ENCODE data around the gene PDE8A.
"Not testable (repeated sequence)": the region's sequence is repeated elsewhere in the genome, so short reads cannot be mapped to it uniquely, and the experiment has no call there.

PDE8A gene

GRCh38 chr15:84990507-84990906 lies 8.9 kb downstream of the PDE8A start:
- no peak for DNase-seq (ENCODE audit: low read depth, low spot score)

GRCh38 chr15:84991014-84991712 lies 9.5 kb downstream of the PDE8A start:
- DNase-seq (ENCODE audit: low read depth, low spot score) = no peak

GRCh38 chr15:84992157-84992944 lies 10.7 kb downstream of the PDE8A start:
- DNase-seq (ENCODE audit: low read depth, low spot score) = no peak

- DNase-seq (ENCODE audit: low read depth, low spot score) = no peak
Measured at GRCh38 chr15:84996055-84996454, 14.4 kb downstream of the PDE8A start.

- not testable (repeated sequence) for DNase-seq (ENCODE audit: low read depth, low spot score)
Measured at GRCh38 chr15:84996714-84997113, 15.1 kb downstream of the PDE8A start.

GRCh38 chr15:84997214-84997613 lies 15.6 kb downstream of the PDE8A start:
- not testable (repeated sequence) for DNase-seq (ENCODE audit: low read depth, low spot score)

GRCh38 chr15:85000189-85000864 lies 18.7 kb downstream of the PDE8A start:
- no peak for DNase-seq (ENCODE audit: low read depth, low spot score)

- no peak for DNase-seq (ENCODE audit: low read depth, low spot score)
Measured at GRCh38 chr15:85000937-85001336, 19.3 kb downstream of the PDE8A start.

- no peak for DNase-seq (ENCODE audit: low read depth, low spot score)
Measured at GRCh38 chr15:85002517-85002916, 20.9 kb downstream of the PDE8A start.

GRCh38 chr15:85003593-85004312 lies 22.1 kb downstream of the PDE8A start:
- no peak for DNase-seq (ENCODE audit: low read depth, low spot score)

GRCh38 chr15:85004550-85004949 lies 22.9 kb downstream of the PDE8A start:
- no peak for DNase-seq (ENCODE audit: low read depth, low spot score)

GRCh38 chr15:85005319-85005718 lies 23.7 kb downstream of the PDE8A start:
- DNase-seq (ENCODE audit: low read depth, low spot score) = no peak

- no peak for DNase-seq (ENCODE audit: low read depth, low spot score)
Measured at GRCh38 chr15:85005746-85006145, 24.1 kb downstream of the PDE8A start.

GRCh38 chr15:85006201-85006600 lies 24.5 kb downstream of the PDE8A start:
- no peak for DNase-seq (ENCODE audit: low read depth, low spot score)

- no peak for DNase-seq (ENCODE audit: low read depth, low spot score)
Measured at GRCh38 chr15:85006655-85007054, 25.0 kb downstream of the PDE8A start.

GRCh38 chr15:85007137-85007536 lies 25.5 kb downstream of the PDE8A start:
- no peak for DNase-seq (ENCODE audit: low read depth, low spot score)

- DNase-seq (ENCODE audit: low read depth, low spot score) = no peak
Measured at GRCh38 chr15:85007741-85008397, 26.2 kb downstream of the PDE8A start.

- DNase-seq (ENCODE audit: low read depth, low spot score) = no peak
Measured at GRCh38 chr15:85008474-85009260, 27.0 kb downstream of the PDE8A start.

- DNase-seq (ENCODE audit: low read depth, low spot score) = no peak
Measured at GRCh38 chr15:85009435-85009834, 27.8 kb downstream of the PDE8A start.

GRCh38 chr15:85010071-85010385 lies 28.4 kb downstream of the PDE8A start:
- no peak for DNase-seq (ENCODE audit: low read depth, low spot score)

Measured in ELF-1 (cell line).